Neutrophil (primary cell): ENCODE data around the gene CACNA1A.
"Not testable (repeated sequence)": the region's sequence is repeated elsewhere in the genome, so short reads cannot be mapped to it uniquely, and the experiment has no call there.

Experiments
- H3K27ac ChIP-seq: fragments of 200-600 bp; sonication (generic); 2 replicates; pipeline ENCODE4 v1.5.1; 2016; ENCODE audit warnings: mild to moderate bottlenecking, moderate library complexity
- H3K27me3 ChIP-seq: fragments of 200-600 bp; sonication (generic); 2 replicates; pipeline ENCODE4 v1.6.0; 2016; ENCODE audit warnings: mild to moderate bottlenecking
- H3K36me3 ChIP-seq: fragments of 200-600 bp; sonication (generic); 2 replicates; pipeline ENCODE4 v1.5.1; 2017
- H3K4me1 ChIP-seq, 2 experiments: fragments of 200-600 bp in 1 of 2; sonication (generic) in 1 of 2; 1 replicate in 1 of 2; 2 replicates in 1 of 2; pipeline versions ENCODE4 v1.5.1 to v1.6.1; 2013 to 2016; ENCODE audit warnings: low read depth in 1 of 2, low read length in 1 of 2, mild to moderate bottlenecking in 1 of 2, moderate library complexity in 1 of 2; ENCODE audit not compliant: control insufficient read depth in 1 of 2, insufficient read depth in 1 of 2
- H3K4me3 ChIP-seq, 2 experiments: fragments of 200-600 bp in 1 of 2; sonication (generic) in 1 of 2; 1 replicate in 1 of 2; 2 replicates in 1 of 2; pipeline ENCODE4 v1.5.1; 2013 to 2016; ENCODE audit warnings: low read depth in 1 of 2, low read length in 1 of 2, mild to moderate bottlenecking in 1 of 2, moderate library complexity in 1 of 2
- H3K9me3 ChIP-seq: fragments of 200-600 bp; sonication (generic); 2 replicates; pipeline ENCODE4 v1.5.1; 2016
- CTCF ChIP-seq: fragments of 200-600 bp; sonication (generic); IDR thresholded peaks from 2 replicates; pipeline ENCODE4 v1.5.1; 2016; ENCODE audit warnings: antibody characterized with exemption

Gene CACNA1A

GRCh38 chr19:13427273-13428051, 78.8 kb downstream of the CACNA1A start:
- TF ChIP-seq CTCF = no peak
- Histone ChIP-seq H3K36me3 (no peaks in the 10 kb centered on the region), H3K9me3 (no peaks in the 10 kb centered on the region), H3K27ac (no peak overlapping the region), H3K27me3 (peaks cover 5% of the 10 kb centered on the region), H3K4me1 (no peaks in the 10 kb centered on the region), H3K4me3 (no peak overlapping the region)

GRCh38 chr19:13425875-13426274, 80.4 kb downstream of the CACNA1A start:
- H3K27ac ChIP-seq, H3K4me1 ChIP-seq, H3K4me3 ChIP-seq, H3K9me3 ChIP-seq, H3K27me3 ChIP-seq, H3K36me3 ChIP-seq: not testable (repeated sequence)

- H3K27me3 ChIP-seq = peaks cover 5% of the 10 kb centered on the region
- H3K36me3 ChIP-seq = no peaks in the 10 kb centered on the region
- H3K4me3 ChIP-seq = no peak overlapping the region
- H3K9me3 ChIP-seq = no peaks in the 10 kb centered on the region
- no peak for TF ChIP-seq CTCF
- no peak overlapping the region for H3K27ac ChIP-seq
- no peaks in the 10 kb centered on the region for H3K4me1 ChIP-seq
Measured at GRCh38 chr19:13425151-13425550, 81.1 kb downstream of the CACNA1A start.

- Histone ChIP-seq H3K27ac (no peak overlapping the region), H3K4me1 (no peaks in the 10 kb centered on the region), H3K27me3 (no peaks in the 10 kb centered on the region), H3K4me3 (no peak overlapping the region), H3K36me3 (no peaks in the 10 kb centered on the region), H3K9me3 (no peaks in the 10 kb centered on the region)
- no peak for TF ChIP-seq CTCF
Measured at GRCh38 chr19:13420780-13421179, 85.5 kb downstream of the CACNA1A start.

GRCh38 chr19:13417054-13417453, 89.2 kb downstream of the CACNA1A start:
- no peaks in the 10 kb centered on the region for H3K27me3 ChIP-seq
- no peak overlapping the region for H3K27ac ChIP-seq
- H3K36me3 ChIP-seq = no peaks in the 10 kb centered on the region
- TF ChIP-seq CTCF = no peak
- no peaks in the 10 kb centered on the region for H3K9me3 ChIP-seq
- no peaks in the 10 kb centered on the region for H3K4me1 ChIP-seq
- H3K4me3 ChIP-seq = no peak overlapping the region

GRCh38 chr19:13411899-13412298, 94.4 kb downstream of the CACNA1A start:
- no peak overlapping the region for H3K4me3 ChIP-seq
- no peaks in the 10 kb centered on the region for H3K27me3 ChIP-seq
- TF ChIP-seq CTCF = no peak
- no peak overlapping the region for H3K27ac ChIP-seq
- no peaks in the 10 kb centered on the region for H3K9me3 ChIP-seq
- no peaks in the 10 kb centered on the region for H3K4me1 ChIP-seq
- H3K36me3 ChIP-seq = no peaks in the 10 kb centered on the region
